ENCODE data around the gene ZNF80.
"Not testable (repeated sequence)": the region's sequence is repeated elsewhere in the genome, so short reads cannot be mapped to it uniquely, and the experiment has no call there.

Gene ZNF80

DNA sequence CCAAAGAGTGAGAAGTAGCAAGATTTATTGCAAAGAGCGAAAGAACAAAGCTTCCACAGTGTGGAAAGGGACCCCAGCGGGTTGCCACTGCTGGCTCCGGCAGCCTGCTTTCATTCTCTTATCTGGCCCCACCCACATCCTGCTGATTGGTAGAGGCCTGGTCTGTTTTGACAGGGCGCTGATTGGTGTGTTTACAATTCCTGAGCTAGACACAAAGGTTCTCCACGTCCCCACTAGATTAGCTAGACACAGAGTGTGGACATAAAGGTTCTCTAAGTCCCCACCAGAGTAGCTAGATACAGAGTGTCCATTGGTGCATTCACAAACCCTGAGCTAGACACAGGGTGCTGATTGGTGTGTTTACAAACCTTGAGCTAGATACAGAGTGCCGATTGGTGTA, at the start of gene ZNF80:
ZNF80 (minus strand) TSS at position 101 of the 400 bp plus-strand sequence. CDS start 504 bp downstream, outside the sequence.
- DNase-seq: not testable (repeated sequence)

- DNase-seq: no peak
Observed at GRCh38 chr3:114286266-114286665, 48.9 kb upstream of the ZNF80 start.

- DNase-seq: no peak
Observed at GRCh38 chr3:114285648-114286230, 48.4 kb upstream of the ZNF80 start.

GRCh38 chr3:114284644-114285043, 47.3 kb upstream of the ZNF80 start:
- DNase-seq: no peak

- not testable (repeated sequence) for DNase-seq
Observed at GRCh38 chr3:114276856-114277255, 39.5 kb upstream of the ZNF80 start.

GRCh38 chr3:114274929-114275328, 37.6 kb upstream of the ZNF80 start:
- DNase-seq: no peak

DNA sequence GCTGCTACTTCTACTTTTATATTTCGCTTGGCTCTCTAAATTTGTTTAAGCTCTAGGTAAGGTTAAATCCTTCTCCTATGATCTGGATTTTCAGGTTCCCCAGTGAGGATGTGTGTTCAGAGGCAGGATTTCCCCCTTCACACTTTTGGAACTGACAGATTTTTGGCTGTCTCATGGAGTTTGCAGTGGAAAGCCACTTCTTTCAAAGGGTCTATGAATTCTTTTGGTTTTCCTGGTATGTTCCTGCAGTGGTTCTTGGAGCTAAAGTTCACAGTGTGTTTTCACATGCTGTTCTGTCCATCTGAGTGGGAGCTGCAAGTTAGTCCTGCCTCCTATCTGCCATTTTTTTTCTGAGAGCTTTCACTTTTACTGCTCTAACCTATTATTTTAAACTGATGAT, 34.9 kb upstream of the ZNF80 start:
- no peak for DNase-seq

- DNase-seq: no peak
Observed at GRCh38 chr3:114270019-114270418, 32.6 kb upstream of the ZNF80 start.

DNA sequence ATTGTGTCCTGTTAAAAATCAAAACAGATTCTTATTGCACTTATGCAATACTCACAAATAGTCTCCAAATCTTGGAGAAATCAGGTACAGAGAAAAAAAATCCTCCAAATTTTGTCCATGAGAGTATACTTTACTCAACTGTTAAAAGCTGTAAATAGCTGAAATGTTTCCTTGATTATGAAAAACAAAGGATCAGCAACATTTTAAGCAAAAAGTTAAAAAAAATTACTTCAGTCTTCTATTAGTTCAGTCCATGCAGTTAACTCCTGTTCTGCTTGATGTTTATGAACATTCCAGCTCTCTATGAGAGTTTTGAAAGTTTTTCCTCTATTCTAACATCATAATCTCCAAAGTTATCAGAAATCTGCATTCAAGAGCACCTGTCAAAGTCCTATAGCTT, 22.8 kb upstream of the ZNF80 start:
- DNase-seq: no peak

DNA sequence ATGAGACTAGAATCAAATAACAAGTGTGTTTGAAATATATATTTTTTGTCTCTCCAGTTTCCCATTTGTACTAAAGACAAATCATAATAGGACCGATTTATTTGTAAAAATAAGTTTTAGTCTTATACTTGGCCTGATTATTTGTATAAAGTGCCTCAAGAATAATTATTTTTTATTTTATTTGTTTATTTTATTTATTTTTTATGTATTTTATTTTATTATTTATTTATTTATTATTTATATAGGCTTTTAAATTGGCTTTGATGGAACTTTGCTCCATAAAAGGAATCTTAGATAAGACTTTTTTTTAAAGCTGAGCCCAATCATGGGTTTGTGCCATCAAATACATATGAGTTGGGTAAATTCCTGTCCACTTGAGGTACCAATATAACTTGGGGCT, 22.2 kb upstream of the ZNF80 start:
- no peak for DNase-seq

DNA sequence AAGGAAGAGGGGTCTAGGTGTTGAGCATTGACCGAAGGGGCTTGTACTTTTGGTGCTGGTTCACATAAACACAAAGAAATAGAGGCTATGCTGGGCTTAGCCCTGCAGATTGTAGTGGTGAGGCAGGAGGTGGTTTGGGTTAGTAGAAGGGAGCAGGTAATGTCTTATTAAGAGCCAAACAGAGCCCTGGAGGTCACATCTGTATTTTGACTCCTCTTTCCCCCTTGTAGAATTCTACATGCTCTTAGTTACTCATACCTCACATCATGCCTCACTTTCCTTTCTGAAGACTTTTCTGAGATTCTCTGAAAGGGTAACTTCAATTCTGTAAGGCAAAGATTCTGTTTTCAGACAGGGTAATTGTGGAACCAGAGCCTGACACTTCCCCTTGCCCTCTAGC, 16.1 kb upstream of the ZNF80 start:
- no peak for DNase-seq

DNA sequence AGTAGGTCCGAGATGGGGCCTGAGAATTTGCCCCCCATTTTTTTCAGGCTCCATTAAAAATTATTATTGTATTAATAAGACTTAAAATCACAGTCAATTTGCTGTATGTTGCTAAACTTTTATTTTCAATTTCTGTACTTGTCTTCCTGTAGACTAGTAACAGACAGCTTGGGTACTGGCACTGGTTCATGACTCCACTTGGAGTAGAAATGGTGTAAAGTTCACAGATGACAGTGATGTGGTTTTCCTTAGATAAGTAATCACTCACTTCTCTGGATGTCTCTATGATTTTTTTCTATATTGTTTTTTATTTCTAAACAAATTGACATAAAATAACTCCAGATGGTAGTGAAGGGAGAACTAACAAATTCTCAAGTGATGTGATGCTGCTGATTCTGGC, 15.6 kb upstream of the ZNF80 start:
- no peak for DNase-seq

- no peak for DNase-seq
Observed at GRCh38 chr3:114242947-114243346, 5.6 kb upstream of the ZNF80 start.

DNA sequence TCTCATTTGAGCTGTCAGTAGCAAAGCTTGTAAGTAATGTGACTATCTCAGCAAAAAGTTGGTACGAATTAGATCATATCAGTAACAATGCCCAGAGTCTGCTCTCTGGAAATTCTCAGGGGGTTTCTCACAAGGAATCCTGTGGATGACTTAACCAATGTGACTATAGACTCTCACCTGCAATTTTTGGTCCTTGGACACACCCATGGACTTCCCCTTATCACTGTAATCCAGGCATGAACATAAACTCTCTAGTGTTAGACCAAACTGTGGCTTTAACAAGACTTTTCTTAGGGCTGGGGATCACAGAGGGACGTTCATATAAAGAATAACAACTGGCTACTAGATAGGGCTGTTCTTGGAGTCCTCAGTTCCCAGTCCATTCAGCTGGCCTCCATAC, 3.9 kb upstream of the ZNF80 start:
- DNase-seq: no peak

DNA sequence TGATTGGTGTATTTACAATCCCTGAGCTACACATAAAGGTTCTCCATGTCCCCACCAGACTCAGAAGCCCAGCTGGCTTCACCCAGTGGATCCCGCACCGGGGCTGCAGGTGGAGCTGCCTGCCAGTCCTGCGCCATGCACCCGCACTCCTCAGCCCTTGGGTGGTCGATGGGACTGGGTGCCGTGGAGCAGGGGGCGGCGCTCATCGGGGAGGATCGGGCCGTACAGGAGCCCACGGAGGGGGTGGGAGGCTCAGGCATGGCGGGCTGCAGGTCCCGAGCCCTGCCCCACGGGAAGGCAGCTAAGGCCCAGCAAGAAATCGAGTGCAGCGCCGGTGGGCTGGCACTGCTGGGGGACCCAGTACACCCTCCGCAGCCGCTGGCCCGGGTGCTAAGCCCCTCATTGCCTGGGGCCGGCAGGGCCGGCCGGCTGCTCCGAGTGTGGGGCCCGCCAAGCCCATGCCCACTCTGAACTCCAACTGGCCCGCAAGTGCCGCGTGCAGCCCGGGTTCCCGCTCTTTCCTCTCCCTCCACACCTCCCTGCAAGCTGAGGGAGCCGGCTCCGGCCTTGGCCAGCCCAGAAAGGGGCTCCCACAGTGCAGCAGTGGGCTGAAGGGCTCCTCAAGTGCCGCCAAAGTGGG, 888 bp upstream of the ZNF80 start:
- not testable (repeated sequence) for DNase-seq

DNA sequence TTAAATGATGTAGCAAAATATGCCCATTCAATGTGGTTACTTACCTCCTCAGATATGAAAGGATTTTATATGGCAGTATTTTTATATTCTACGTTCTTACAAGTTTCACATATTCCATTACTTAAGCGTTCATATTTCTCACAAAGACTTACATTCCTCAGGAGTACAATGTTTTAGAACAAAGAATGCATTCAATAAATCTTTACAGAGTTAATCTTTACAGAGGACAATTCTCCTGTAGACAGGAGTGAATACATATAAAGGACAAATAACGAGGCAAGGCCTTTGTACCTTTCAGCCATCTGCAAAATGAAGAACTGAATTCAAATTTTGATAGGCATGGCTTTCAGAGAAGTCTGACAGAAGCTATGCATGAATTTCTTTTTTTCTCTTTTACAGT, 1.9 kb downstream of the ZNF80 start:
- no peak for DNase-seq

DNA sequence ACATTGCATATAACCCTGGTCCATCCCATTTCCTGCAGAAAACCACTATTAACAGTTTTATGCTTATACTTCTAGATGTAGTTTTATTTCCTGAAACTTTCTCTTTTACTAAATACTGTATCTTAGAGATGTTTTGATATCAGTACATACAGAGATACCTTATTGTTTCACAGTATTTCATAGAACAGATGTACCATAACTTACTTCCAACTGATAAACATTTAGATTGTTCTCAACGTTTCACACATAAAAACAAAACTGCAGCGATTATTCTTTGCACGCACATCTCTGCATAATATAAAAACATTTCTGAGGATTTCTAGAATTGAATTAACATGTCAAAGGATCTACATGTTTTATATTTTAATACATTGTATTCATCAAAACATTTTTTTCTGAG, 2.6 kb downstream of the ZNF80 start:
- no peak for DNase-seq

DNA sequence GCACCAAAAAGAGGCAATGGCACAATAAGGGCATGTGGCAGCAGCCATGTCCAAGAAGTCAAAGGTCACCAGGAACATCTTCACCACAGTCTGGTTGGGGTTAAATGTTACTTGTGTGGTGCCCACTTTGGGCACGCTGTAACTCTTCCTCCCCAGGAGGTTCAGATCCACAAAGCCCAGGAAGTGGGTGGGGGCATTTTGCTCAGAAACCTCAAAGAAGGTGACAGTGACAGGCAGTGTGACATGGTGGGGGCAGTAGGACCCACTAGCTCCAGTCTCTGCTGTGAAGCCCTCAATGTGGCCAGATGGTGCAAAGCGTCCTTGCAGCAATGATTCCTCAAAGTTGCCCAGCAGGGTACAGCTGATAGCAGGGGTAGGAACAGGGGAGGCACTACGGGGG, 5.8 kb downstream of the ZNF80 start:
- DNase-seq: no peak

- DNase-seq: no peak
Observed at GRCh38 chr3:114227076-114227475, 10.3 kb downstream of the ZNF80 start.

DNA sequence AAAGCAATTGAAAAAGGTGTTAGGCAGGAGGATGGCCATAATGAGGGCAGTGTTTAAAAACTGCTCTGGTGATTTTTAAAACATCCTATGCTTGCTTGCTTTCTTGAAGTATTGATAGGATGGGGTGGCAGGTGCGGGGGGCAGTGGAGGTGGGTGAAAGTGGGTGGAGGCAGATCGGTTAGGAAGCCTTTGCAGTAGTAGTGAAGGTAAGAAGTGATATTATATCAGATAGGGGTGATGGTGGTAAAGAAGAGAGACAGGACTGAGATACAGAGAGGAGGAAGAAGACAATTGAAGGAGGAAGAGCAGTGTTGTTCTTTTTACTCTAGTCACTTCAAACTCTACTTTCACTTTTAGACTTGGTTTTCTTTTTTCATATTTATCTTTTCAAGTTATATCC, 11.1 kb downstream of the ZNF80 start:
- no peak for DNase-seq

- DNase-seq: no peak
Observed at GRCh38 chr3:114223143-114223542, 14.2 kb downstream of the ZNF80 start.

GRCh38 chr3:114221881-114222264, 15.5 kb downstream of the ZNF80 start:
- no peak for DNase-seq

- no peak for DNase-seq
Observed at GRCh38 chr3:114221165-114221880, 16.1 kb downstream of the ZNF80 start.

DNA sequence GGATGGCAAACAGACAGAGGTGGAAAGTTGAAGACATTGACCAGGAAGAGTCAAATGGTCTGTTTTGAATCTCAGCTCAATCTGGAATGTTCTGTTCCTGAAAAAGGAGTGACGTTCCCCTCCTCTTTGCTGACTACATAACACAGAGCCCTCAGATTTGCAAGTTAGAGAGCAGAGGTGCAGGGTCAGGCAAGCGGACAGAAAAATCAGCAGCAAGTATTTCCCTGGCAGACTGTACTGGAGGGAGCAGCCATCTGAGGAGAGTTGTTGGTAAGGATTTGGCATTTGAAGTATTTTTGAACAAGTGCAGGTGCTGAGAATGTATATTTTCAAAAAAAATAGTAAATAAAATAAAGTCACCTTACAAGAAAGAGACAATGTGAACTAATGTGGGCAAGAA, 17.6 kb downstream of the ZNF80 start:
- no peak for DNase-seq

Measured in 8988T (cell line).